ENCODE results near the gene GMPPA.

The GMPPA gene

GRCh38 chr2:219527076-219527394, 28.3 kb downstream of the GMPPA start:
- Histone ChIP-seq H3K4me1 (peaks cover 0 to 19% (median 16%) of the 10 kb centered on the region in 4 donors), H3K4me3 (no peak overlapping the region), H3K9me3 (no peaks in the 10 kb centered on the region), H3K27ac (no peak overlapping the region), H3K36me3 (no peaks in the 10 kb centered on the region), H3K27me3 (peaks cover 0 to 22% of the 10 kb centered on the region in 2 donors)
- no peak for TF ChIP-seq CTCF (IDR thresholded peaks at IDR 0.05)
- intact Hi-C loops (cut with DNase I; ENCODE audit: low total_unique reads) = no loop called here
- DNase-seq = no peak

GRCh38 chr2:219527472-219527871, 28.8 kb downstream of the GMPPA start:
- peaks cover 0 to 22% of the 10 kb centered on the region in 2 donors for H3K27me3 ChIP-seq
- no peak for DNase-seq
- no peaks in the 10 kb centered on the region for H3K36me3 ChIP-seq
- H3K27ac ChIP-seq = no peak overlapping the region
- peaks cover 0 to 15% (median 11%) of the 10 kb centered on the region in 4 donors for H3K4me1 ChIP-seq
- intact Hi-C loops (cut with DNase I; ENCODE audit: low total_unique reads) = no loop called here
- no peaks in the 10 kb centered on the region for H3K9me3 ChIP-seq
- TF ChIP-seq CTCF (IDR thresholded peaks at IDR 0.05) = no peak
- no peak overlapping the region for H3K4me3 ChIP-seq

- Histone ChIP-seq H3K9me3 (no peaks in the 10 kb centered on the region), H3K27me3 (peaks cover 0 to 22% of the 10 kb centered on the region in 2 donors), H3K4me1 (peaks cover 0 to 8% (median 2%) of the 10 kb centered on the region in 4 donors), H3K36me3 (no peaks in the 10 kb centered on the region), H3K4me3 (peak overlapping the region; percentile 21), H3K27ac (no peak overlapping the region)
- DNase-seq = peak; percentile 74 to 89
- TF ChIP-seq CTCF (IDR thresholded peaks at IDR 0.05) = peak; percentile 99
- intact Hi-C loops (cut with DNase I; ENCODE audit: low total_unique reads) = loop anchor here (1.0 to 10.0 kb wide), 2 partner anchors 128 to 236 kb away; no protein-coding TSS in a partner anchor
Observed at GRCh38 chr2:219530048-219530963, 31.6 kb downstream of the GMPPA start.

GRCh38 chr2:219531639-219532377, 33.1 kb downstream of the GMPPA start:
- H3K4me3 ChIP-seq = no peak overlapping the region
- H3K9me3 ChIP-seq = no peaks in the 10 kb centered on the region
- TF ChIP-seq CTCF (IDR thresholded peaks at IDR 0.05) = no peak
- no peak for DNase-seq
- intact Hi-C loops (cut with DNase I; ENCODE audit: low total_unique reads) = loop anchor here (10.0 kb wide), 1 partner anchor 237 kb away; no protein-coding TSS in a partner anchor
- H3K27me3 ChIP-seq = peaks cover 0 to 20% of the 10 kb centered on the region in 2 donors
- peaks cover 0 to 8% (median 2%) of the 10 kb centered on the region in 4 donors for H3K4me1 ChIP-seq
- H3K27ac ChIP-seq = no peak overlapping the region
- no peaks in the 10 kb centered on the region for H3K36me3 ChIP-seq

GRCh38 chr2:219532378-219532649, 33.6 kb downstream of the GMPPA start:
- H3K27ac ChIP-seq = no peak overlapping the region
- no peak overlapping the region for H3K4me3 ChIP-seq
- intact Hi-C loops (cut with DNase I; ENCODE audit: low total_unique reads) = loop anchor here (10.0 kb wide), 1 partner anchor 238 kb away; no protein-coding TSS in a partner anchor
- H3K27me3 ChIP-seq = peaks cover 0 to 17% of the 10 kb centered on the region in 2 donors
- peaks cover 0 to 8% (median 2%) of the 10 kb centered on the region in 4 donors for H3K4me1 ChIP-seq
- H3K9me3 ChIP-seq = no peaks in the 10 kb centered on the region
- no peaks in the 10 kb centered on the region for H3K36me3 ChIP-seq
- no peak for TF ChIP-seq CTCF (IDR thresholded peaks at IDR 0.05)
- no peak for DNase-seq

Data from tibial artery (tissue), 4 donors.